CD4-positive, alpha-beta T cell treated with Interleukin-2 at 100 ng/mL for 4 hours (primary cell): ENCODE measurements around the gene TCERG1L.
"Not testable (repeated sequence)": the region's sequence is repeated elsewhere in the genome, so short reads cannot be mapped to it uniquely, and the experiment has no call there.

Source experiments
- DNase-seq: peaks from one replicate; pipeline ENCODE4 v3.0.0-alpha.2; 2020; ENCODE audit warnings: low spot score

The TCERG1L gene, protein sequence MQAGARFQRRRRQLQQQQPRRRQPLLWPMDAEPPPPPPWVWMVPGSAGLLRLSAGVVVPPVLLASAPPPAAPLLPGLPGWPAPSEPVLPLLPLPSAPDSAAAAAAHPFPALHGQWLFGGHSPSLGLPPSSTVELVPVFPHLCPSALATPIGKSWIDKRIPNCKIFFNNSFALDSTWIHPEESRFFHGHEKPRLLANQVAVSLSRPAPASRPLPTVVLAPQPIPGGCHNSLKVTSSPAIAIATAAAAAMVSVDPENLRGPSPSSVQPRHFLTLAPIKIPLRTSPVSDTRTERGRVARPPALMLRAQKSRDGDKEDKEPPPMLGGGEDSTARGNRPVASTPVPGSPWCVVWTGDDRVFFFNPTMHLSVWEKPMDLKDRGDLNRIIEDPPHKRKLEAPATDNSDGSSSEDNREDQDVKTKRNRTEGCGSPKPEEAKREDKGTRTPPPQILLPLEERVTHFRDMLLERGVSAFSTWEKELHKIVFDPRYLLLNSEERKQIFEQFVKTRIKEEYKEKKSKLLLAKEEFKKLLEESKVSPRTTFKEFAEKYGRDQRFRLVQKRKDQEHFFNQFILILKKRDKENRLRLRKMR

DNA sequence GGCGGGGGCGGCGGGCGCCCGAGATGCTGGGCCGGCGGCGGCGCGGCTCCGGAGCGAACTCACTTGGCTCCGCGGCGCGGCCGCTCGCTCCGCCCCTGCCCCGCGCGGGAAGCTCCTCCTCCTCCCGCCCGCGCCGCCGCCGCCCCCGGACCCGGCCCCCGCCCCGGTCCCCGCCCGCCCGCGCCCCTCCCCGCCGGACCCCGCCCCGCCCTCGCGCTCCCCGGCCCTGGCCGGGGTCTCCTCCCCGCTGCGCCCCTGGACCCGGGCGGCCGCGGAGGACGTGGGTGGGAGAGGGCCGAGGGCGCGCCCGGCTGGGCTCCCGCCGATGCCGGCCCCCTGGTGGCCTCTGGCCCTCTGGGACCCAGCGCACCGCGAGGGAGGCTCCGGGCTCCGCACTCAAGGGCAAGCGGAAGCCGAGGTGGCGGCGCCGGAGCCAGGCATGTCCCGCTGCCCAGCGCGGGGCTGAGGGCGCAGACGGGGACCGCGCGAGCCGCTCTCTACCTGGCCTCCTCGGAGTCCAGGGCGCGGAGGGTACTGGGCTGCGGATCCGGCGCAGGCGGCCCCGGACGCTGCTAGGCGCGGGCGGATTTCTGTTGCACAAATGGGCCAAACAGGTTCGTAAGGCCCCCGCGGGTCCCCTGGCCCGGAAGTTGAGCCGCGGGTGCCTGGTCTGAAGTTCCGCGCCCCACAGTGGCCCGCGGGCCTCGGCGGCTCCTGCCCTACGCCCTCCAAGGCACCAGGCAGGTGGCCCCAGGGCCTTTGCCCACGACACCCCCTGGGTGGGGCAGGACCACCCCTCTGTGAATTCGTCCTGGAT lies at the start of gene TCERG1L:
Gene TCERG1L (minus strand): TSS at position 61 of the 817 bp plus-strand sequence. CDS start 86 bp downstream, outside the sequence.
- DNase-seq = no peak

DNA sequence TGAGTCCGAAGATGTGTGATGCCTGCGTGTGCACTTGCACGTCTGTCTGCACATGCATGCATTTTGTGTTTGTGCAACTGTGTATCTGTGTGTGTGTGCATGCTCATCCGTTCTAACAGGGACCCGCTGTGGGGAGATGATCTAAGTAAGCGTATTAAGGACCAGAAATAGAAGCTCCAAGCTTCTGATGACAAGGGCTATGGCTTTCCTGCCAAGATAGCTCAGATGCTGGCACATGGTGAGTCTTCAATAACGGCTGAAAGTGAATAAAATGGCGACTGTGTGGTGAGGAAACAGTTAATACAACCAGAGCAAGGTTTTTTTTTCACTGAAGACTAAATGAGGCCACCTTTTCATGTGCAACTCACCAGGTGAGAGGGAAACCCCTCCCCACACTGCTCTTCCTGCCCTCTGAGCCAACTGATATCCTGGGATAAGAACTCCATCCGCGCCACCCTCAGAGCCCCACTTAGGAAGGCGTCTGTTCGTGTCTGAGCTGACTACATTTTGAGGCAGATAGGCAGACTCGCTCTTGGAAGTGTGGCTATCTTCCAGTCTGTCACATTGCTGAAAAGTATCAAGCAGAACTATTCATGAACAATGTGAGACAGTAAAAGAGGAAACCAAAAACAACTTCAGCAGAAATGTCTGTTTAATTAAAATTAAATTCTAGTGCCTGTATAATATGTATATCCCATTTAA lies 47.4 kb upstream of the TCERG1L start:
- no peak for DNase-seq

DNA sequence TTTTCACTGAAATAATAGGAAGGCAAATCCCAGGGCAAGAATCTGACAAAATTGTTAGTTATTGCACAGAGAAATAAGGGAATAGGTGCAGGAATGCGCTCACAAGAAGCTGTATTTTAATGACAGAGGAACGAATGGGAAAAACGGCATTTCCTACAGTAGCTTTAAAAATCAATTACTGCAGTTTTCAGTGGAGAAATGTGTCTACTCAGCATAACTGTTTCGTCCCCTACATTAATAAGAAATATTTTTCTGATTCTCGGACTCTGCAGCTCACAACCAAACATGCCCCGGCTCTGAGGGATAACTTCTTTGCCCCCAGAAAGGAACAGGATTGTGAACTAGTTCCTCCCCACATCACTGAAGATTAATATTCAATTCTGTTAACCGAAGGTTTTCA lies 44.9 kb upstream of the TCERG1L start:
- DNase-seq = no peak

DNA sequence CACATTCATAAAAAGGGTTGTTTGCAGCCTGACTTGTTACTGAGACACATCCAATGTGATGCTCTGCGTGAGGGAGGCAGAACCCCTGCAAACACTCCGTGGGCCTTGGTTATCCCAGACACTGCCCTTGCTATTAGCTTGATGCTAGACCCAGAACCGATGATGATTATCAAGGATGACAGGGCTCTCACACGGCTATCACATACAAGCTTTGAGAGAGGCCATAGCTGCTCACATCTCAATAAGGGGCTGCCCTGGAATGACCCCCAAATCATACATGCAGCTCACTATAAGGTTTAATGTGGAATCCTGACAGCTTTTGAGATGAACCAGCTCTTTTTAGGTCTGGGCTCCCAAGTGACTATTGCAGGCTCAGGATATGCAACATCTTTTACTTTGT lies 44.4 kb upstream of the TCERG1L start:
- no peak for DNase-seq

DNA sequence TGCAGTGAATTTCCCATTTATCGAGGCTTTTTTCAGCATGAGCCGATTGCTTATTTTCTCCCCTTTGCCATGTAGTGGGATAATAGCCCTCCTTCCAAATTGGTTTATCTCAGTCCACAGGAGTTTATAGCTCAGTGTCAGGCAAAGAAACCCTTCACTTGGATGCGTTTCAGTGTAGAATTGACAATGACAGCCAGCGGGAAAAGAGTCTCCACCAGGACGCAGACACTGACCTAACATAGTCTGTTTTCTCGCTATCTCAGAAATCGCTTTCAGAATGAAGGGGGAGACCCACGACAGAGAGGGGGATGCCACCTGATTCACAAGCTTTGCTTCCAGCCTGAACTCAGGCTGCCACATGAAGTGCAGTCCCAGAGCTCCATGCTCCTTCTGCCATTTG lies 43.5 kb upstream of the TCERG1L start:
- no peak for DNase-seq

DNA sequence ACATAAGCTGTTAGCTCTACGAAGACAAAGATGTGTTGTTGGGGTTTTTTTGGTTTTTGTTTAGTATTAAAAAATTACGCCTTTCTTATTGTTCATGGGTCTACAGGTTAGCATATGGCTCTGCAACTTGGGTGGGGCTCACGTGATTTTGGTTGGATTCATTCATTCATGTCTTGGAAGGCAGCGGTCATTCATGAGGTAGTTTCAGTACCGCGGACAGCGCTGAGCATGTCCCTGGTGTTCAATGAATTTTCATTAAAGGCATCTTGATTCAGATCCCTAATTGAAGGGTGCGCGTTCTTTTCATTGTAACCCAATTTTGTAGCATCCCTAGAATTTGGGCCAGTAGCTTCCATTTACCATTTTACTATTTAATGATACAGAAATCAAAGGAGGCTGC lies 42.9 kb upstream of the TCERG1L start:
- DNase-seq = no peak

DNA sequence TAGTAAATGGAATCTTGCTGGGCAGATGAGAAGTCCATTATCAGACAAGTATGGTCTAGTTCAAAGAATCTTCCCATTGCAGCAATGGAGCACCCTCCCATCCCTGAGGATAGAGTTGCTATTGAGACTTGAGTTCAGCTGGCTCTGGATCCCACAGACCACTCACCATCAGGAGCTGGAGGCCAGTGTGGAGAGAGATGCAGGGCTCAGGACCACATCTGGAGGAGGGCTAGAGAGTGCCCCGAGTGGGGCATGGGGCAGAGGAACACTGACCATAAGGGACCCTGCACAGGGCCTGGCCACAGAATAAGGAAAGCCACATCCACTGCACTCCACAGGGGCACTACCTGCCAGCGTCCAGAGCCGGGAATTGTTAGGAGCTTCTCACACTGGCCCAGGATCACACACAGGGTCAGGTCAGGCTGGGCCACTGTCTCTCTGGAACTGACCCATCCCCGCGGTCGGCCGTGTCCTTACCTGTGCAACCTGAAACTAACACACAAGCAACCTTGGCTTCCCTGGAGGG lies 41.3 kb upstream of the TCERG1L start:
- no peak for DNase-seq

DNA sequence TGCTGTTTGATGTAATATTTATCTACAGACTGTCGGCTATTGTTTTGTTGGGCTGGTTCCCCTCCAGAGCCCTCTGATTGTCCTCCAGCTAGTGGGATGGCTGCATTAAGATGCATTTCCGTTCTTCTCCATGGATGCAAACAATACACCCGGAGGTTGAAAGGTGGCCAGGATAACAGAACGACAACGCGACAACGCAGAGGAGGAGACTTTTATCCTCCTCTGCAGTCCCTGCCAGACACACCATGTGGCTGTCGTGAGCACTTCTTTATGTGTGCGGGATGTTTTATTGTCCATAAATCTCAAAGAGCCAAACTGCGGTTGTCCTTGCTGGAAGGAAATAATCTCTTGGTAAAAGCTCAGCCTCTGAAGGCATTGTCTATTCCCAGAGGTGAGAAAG lies 39.1 kb upstream of the TCERG1L start:
- no peak for DNase-seq

DNA sequence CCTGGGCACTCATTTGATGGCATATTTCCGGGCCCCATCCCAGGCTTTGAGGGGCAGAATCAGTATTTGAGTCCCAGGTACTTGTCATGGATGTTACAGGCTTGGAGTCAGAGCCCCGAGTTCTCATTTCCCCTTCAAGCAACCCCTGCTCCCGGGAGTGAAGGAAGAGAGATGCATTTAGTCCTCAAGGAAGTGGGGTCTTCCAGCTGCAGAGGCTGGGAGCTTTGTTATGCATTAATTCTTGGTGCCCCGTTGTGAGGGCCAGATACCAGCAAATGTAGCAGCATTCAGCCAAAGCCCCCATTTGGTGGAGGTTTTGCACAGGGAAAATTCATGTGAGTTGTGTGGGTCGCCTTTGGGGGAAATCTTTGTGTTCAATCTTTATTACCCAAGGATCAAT lies 38.7 kb upstream of the TCERG1L start:
- no peak for DNase-seq

DNA sequence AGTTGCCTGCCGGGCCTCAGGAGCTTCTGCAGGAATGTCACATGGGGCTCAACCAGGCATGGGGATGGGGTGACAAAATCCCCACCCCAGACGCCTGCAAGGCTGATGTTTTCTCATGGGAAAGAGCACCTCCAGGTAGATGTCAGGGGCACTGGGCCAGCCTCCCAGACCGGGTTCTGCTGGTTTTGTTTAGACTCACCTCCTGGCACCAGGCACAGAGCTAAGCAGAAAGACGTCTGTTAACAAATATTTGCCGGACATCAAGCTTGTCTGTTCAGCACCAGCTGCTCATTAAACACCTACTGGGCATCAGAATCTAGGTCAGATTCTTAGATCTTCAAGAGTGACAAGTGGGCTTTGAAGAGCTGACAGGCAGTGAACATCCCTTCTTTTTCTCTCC lies 34.9 kb upstream of the TCERG1L start:
- DNase-seq = no peak

DNA sequence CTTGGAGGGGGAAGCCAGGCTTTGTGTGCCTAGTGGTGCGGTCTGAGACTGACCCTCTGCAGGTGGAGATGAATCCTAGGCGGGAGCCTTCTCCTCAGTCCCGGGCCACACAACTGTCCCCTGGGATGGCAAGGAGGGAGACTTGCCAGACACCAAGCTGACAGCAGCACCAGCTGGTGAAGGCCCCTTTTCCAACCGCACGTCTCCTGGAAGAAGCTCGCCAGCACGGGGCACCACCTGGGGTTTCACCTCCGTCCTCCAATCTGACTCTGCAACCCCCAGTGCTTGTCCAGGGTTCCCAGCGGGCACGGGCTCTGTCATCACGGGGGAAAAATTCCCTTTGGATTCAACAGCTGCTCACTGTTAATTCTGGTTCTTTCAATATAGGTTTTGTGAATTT lies 34.2 kb upstream of the TCERG1L start:
- DNase-seq = no peak

DNA sequence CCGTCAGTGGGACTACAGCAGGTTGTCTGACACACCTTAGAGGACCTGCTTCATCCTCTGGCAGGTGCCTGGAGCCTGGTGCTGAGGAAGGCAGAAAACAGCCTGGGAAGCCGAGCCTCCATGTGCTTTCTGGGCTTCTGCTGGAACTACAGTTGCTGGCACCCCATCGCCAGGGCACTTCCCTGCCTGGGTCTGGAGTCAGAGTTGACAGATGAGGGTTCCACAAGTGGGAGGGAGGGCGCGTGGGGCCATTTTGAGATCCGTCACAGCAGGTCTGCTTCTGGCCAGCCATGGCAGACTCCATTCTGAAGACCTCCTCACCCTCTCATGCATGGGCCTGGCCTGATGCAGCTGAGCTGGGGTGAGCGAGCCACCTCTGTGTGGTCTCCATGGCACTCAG lies 33.2 kb upstream of the TCERG1L start:
- DNase-seq = no peak

DNA sequence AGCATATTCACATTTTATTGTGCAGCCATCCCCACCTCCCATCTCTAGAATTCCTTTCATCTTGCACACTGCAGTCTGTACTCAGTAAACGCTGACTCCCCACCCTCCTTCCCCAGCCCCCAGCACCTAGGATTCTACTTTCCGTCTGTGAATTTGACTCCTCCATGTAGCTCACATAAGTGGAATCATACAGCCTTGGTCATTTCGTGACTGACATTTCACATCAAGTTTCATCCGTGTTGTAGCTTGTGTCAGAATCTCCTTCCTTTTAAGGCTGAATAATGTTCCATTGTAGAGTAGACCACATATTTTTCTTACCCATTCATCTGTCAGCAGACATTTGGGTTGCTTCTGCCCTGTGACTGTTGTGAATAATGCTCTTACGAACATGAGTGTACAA lies 26.2 kb upstream of the TCERG1L start:
- no peak for DNase-seq

DNA sequence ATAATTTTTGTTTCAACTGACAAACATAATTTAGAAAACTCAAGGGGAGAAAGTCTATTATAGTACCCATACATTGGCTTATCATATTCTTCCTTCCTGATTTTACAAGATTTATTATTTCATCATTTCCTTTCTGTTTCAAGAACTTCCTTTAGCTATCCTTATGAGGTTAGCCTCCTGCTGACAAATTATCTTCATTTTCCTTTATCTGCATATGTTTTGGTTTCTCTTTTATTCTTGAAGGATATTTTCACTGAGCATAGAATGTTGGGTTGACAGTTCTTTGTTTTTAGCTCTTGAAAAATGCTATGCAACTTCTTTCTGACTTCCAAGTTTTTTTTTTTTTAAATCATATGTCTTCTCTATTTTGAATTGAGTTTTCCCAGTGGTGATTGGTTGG lies 21.3 kb upstream of the TCERG1L start:
- no peak for DNase-seq

DNA sequence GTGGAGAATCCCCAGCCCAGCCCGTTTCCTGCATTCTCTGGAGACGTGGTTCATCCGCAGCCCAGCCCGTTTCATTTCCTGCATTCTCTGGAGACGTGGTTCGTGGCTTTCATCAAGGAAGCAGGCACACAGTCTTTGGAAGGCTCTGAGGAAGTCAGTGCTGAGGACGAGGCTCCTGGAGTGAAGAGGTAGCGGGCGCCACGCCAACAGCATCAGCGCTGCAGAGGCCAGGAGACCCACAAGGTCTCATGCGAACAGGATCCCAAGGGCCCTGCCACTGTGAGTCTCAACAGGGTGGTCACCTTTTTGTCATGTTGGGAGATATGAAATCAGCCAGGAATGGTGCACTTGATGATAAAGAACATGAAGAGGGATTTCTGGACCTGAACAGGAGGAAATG lies 12.4 kb upstream of the TCERG1L start:
- DNase-seq = no peak

DNA sequence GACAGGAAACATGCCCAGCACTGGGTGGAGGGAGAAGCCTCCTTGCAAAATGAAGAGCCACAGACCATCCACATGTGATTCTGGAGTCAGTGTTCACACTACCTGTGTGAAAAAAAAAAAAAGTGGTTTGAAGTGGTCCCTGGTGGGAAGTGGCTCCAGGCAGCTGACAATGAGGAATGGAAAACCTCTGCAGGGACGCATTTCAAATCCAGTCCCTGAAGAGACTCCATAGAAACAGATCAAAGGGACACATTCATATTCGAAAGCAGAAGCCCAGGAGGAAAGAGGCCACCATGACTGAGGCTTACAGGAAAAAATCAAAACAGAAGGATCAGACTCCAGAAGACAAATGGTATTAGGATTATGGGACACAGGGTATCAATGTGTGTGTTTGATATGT lies 11.5 kb upstream of the TCERG1L start:
- no peak for DNase-seq

DNA sequence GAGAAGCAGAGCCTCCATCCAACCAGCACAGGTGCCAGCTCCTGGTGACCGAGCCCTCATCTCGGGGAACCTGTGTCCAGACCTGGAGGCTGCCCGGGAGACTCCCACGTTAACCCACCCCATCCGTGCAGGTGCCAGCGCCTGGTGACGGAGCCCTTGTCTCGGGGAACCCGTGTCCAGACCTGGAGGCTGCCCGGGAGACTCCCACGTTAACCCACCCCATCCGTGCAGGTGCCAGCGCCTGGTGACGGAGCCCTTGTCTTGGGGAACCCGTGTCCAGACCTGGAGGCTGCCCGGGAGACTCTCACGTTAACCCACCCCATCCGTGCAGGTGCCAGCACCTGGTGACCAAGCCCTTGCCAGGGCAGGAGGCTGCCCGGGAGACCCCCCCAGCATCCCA lies 11.1 kb upstream of the TCERG1L start:
- not testable (repeated sequence) for DNase-seq

DNA sequence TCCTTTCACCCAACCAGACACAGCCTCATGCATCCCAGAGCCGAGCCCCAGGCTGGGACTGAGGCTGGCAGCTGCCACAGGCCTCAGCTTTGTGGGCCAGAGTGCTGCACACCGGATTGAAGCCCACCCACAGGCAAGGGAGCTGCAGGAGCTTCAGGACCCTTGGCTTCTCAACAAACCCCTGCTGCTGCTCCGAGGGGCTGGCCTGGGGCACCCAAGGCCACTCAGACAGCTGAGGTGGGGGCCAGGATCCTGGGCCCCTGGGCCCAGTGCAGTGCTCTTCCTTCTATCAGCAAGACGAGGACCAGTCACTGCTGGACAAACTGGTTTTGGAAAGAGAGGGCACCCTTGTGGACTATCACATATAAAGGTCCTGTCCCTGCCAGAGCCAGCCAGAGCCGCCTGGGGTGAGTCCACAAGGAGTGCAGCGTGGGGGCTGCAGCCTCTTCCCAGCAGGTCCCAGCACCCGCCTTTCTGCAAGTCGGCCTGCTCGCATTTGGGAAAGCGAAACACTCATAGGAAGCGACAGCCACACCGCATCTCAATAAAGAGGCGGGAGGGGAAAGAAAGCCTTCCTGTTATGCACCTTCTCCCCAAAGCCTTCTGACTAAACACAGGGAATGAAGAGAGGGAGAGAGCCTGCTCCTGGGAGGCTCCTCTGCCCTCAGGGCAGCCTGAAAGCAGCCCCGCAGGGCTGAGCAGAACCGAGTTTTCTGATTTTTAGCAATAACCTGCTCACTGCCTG lies 9.5 kb upstream of the TCERG1L start:
- no peak for DNase-seq

DNA sequence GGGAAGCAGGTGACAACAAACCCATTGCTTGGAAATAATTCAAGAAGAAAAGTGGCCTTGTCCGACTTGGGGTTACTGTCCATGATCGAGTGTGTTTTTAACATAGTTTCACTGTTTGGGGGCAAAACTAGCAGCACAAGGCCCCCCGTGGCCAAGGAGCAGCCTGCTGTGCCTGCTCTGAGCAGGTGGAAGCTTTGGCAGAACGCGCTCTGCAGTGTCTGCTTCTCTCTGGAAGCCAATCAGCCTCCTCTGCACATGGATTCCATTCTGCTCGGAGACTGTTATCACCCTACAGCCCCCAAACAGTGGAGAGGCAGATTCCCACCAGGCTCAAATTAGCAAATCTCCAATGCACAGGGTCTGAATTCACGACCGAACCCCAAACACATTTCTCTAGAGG lies 7.3 kb upstream of the TCERG1L start:
- no peak for DNase-seq

DNA sequence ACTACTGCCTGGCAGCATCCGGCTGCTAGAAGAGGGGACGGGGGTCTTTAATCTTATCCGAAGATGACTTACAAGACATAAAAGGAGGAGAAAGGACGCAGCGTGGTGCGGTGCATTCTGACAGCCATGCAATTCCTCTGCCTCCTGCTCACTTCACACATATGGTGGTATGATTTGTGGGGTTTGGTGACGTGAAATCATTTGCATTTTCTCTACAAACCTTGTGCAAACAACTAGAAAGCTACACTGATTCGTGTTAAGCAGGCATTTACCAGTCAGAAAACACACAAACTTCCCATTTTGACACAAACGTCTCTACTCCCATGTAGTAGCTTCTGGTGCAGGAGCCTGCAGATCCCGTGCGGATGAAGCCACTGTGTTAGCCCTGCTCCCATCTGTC lies 6.8 kb upstream of the TCERG1L start:
- no peak for DNase-seq

DNA sequence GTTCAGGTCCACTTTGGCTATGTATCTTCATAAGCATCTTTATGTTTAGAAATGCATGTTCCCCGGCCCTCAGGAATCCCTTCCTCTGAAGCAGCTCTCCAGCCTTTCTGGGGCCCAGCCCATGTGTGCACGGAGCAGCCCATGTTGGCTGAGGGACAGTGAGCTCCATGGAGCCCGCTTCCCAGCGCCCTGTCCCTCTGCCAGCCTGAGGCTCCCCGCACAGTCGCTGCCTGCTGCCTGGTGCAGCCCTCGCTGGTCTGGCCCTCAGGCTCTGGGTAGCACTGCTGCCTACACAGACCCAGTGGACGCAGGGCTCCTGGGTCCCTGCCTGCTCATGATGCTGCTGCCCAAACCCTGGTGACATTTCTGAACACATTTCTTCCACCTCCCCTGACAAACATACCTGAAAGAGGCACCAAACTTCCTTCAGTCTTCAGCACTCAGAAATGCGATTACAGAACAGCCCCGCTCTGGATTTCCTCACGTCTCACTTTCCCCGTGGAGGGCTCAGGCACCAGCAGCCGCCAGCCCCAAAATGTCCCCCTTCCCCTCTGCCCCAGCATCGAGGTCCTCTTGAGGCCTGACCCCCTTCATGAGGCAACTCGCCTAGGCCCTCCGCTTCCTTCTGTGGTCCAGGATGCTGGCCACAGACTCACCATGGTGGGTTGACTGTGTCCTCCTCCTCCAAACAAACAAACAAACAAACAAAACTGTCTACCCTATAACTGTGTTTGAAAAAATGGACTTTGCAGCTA lies 5.0 kb upstream of the TCERG1L start:
- DNase-seq = no peak
